WTC11 (cell line): ENCODE results near the gene LSR. TPM values are rescaled to one million over a fixed set of nuclear protein-coding genes. Genes with fewer than 3 reads are reported as not detected.

Experiments used
- ATAC-seq: fragments of 200-7000 bp; cut with Tn5 transposase; 2 replicates; pipeline ENCODE4 v1.10.0; 2021; ENCODE audit warnings: mild to moderate bottlenecking, moderate library complexity
- CTCF ChIA-PET: fragments of 300-600 bp; sonication (Branson Sonifier 250); formaldehyde crosslinking; loops from one replicate; lab custom pipeline; 2021; ENCODE audit warnings: antibody characterized with exemption; lab: Charles Lee
- POLR2A ChIA-PET: fragments of 350-600 bp; sonication (Branson Sonifier 250); formaldehyde crosslinking; loops from one replicate; lab custom pipeline; 2021; ENCODE audit warnings: antibody characterized with exemption; lab: Charles Lee
- DNase-seq: peaks from one replicate; pipeline ENCODE4 v3.0.0; 2021; ENCODE audit warnings: low spot score
- H3K27ac Mint-ChIP-seq: 2 replicates; pipeline ENCODE4 v1.8.0; 2021; ENCODE audit warnings: mixed read lengths
- H3K27me3 Mint-ChIP-seq: 2 replicates; pipeline ENCODE4 v1.8.0; 2021; ENCODE audit warnings: low read depth, mild to moderate bottlenecking, moderate library complexity, mixed read lengths
- H3K36me3 Mint-ChIP-seq: 2 replicates; pipeline ENCODE4 v1.8.0; 2021; ENCODE audit warnings: mixed read lengths
- H3K4me1 Mint-ChIP-seq: 2 replicates; pipeline ENCODE4 v1.8.0; 2022; ENCODE audit warnings: mixed read lengths
- H3K4me3 Mint-ChIP-seq: 2 replicates; pipeline ENCODE4 v1.8.0; 2021; ENCODE audit warnings: mild to moderate bottlenecking, moderate library complexity, mixed read lengths
- H3K9me3 Mint-ChIP-seq: 2 replicates; pipeline ENCODE4 v1.8.0; 2021; ENCODE audit warnings: mixed read lengths
- AR ChIP-seq: fragments of 250-450 bp; sonication (Bioruptor Pico); IDR thresholded peaks from 2 replicates; pipeline ENCODE4 v1.9.0; 2021; ENCODE audit warnings: mild to moderate bottlenecking
- ATF2 ChIP-seq: sonication (generic); formaldehyde crosslinking; IDR thresholded peaks from 2 replicates; pipeline ENCODE4 v1.8.1; 2022; ENCODE audit warnings: low read depth, missing genetic modification reagents, borderline replicate concordance
- CTCF ChIP-seq: fragments of 200-600 bp; IDR thresholded peaks from 2 replicates; pipeline ENCODE4 v1.8.0; 2022; ENCODE audit warnings: antibody characterized with exemption
- E2F5 ChIP-seq: sonication (generic); formaldehyde crosslinking; IDR thresholded peaks from 2 replicates; pipeline ENCODE4 v1.8.1; 2022; ENCODE audit warnings: mild to moderate bottlenecking, moderate library complexity, missing genetic modification reagents
- EMX1 ChIP-seq: fragments of 250-450 bp; sonication (Bioruptor Pico); IDR thresholded peaks from 2 replicates; pipeline ENCODE4 v1.8.0; 2021; ENCODE audit warnings: mild to moderate bottlenecking
- ERG ChIP-seq: fragments of 250-450 bp; sonication (Bioruptor Pico); IDR thresholded peaks from 2 replicates; pipeline ENCODE4 v1.8.0; 2021; ENCODE audit warnings: mild to moderate bottlenecking
- HMGXB4 ChIP-seq: sonication (generic); formaldehyde crosslinking; IDR thresholded peaks from 2 replicates; pipeline ENCODE4 v1.8.1; 2023; ENCODE audit warnings: mild to moderate bottlenecking, moderate library complexity, missing genetic modification reagents
- JAZF1 ChIP-seq: fragments of 250-450 bp; sonication (Bioruptor Pico); IDR thresholded peaks from 2 replicates; pipeline ENCODE4 v1.9.0; 2021; ENCODE audit warnings: moderate library complexity, mild to moderate bottlenecking, inconsistent platforms
- MLX ChIP-seq: sonication (generic); formaldehyde crosslinking; IDR thresholded peaks from 2 replicates; pipeline ENCODE4 v1.8.1; 2023; ENCODE audit warnings: mild to moderate bottlenecking, missing genetic modification reagents, moderate library complexity
- MYBL2 ChIP-seq: sonication (generic); formaldehyde crosslinking; IDR thresholded peaks from 2 replicates; pipeline ENCODE4 v1.8.1; 2023; ENCODE audit warnings: mild to moderate bottlenecking, moderate library complexity, missing genetic modification reagents
- NFATC4 ChIP-seq: fragments of 250-450 bp; sonication (Bioruptor Pico); IDR thresholded peaks from 2 replicates; pipeline ENCODE4 v1.9.0; 2021; ENCODE audit warnings: mild to moderate bottlenecking
- NR2C2 ChIP-seq: sonication (generic); formaldehyde crosslinking; IDR thresholded peaks from 2 replicates; pipeline ENCODE4 v1.8.0; 2022; ENCODE audit warnings: mild to moderate bottlenecking, missing genetic modification reagents
- ZNF121 ChIP-seq: sonication (generic); formaldehyde crosslinking; IDR thresholded peaks from 2 replicates; pipeline ENCODE4 v1.8.0; 2023; ENCODE audit warnings: missing genetic modification reagents
- ZNF138 ChIP-seq: sonication (generic); formaldehyde crosslinking; conservative IDR thresholded peaks from 2 replicates; pipeline ENCODE4 v1.8.1; 2022; ENCODE audit warnings: mild to moderate bottlenecking, moderate library complexity, missing genetic modification reagents
- ZNF232 ChIP-seq: sonication (generic); formaldehyde crosslinking; IDR thresholded peaks from 2 replicates; pipeline ENCODE4 v1.8.0; 2022; ENCODE audit warnings: mild to moderate bottlenecking, missing genetic modification reagents
- ZNF512 ChIP-seq: sonication (generic); formaldehyde crosslinking; IDR thresholded peaks from 2 replicates; pipeline ENCODE4 v1.8.1; 2022; ENCODE audit warnings: missing genetic modification reagents, borderline replicate concordance
- total RNA-seq: library from RNA; stranded (reverse); gene quantifications from 3 replicates; pipeline ENCODE4 v1.2.3, GENCODE V29; 2021

The LSR gene
- total RNA-seq, 1 experiment from 2014 or later, result 130 TPM

GRCh38 chr19:35247526-35248309 lies 1.1 kb upstream of the LSR start (continued):
- TF ChIP-seq HMGXB4 (peak; percentile 60), ZNF232 (0 out of 2 replicates have a peak, but pooled peaks have one; percentile 58), ATF2 (CRISPR knock-in tag) (no peak), JAZF1 (no peak), ZNF121 (CRISPR knock-in tag) (peak; percentile 61; the same call in 1 of the 2 replicates), EMX1 (CRISPR knock-in tag) (0 out of 2 replicates have a peak, but pooled peaks have one; percentile 74), MYBL2 (CRISPR knock-in tag) (peak; percentile 15; the same call in 1 of the 2 replicates), ERG (CRISPR knock-in tag) (peak; percentile 55; the same call in 1 of the 2 replicates), NFATC4 (CRISPR knock-in tag) (no peak)

- DNase-seq (no peak), ATAC-seq (no peak)
- H3K4me1 Mint-ChIP-seq, result peaks cover 43% of the 10 kb centered on the region
- H3K9me3 Mint-ChIP-seq, result no peaks in the 10 kb centered on the region
- TF ChIP-seq NR2C2 (CRISPR knock-in tag) (no peak), MLX (0 out of 2 replicates have a peak, but pooled peaks have one; percentile 5), E2F5 (CRISPR knock-in tag) (peak; percentile 15), ZNF512 (CRISPR knock-in tag) (no peak), CTCF (no peak), AR (CRISPR knock-in tag) (no peak), ZNF138 (0 out of 2 replicates have a peak, but pooled peaks have one; percentile 23)
- H3K27ac Mint-ChIP-seq, result peak overlapping the region; percentile 100
- POLR2A ChIA-PET, result no interaction called here
- H3K36me3 Mint-ChIP-seq, result peaks cover 45% of the 10 kb centered on the region
- no peaks in the 10 kb centered on the region for H3K27me3 Mint-ChIP-seq
- CTCF ChIA-PET, result interaction anchor here (1.0 to 1.5 kb wide), 2 partner anchors 134 to 194 kb away, joined by 3 to 4 read pairs; no protein-coding TSS in a partner anchor
- H3K4me3 Mint-ChIP-seq, result peak overlapping the region; percentile 98
Observed at GRCh38 chr19:35249146-35249847, 495 bp downstream of the LSR start.
